Left ventricle myocardium inferior (tissue), 1 donor: ENCODE results near the gene SRMS. TPM values are rescaled to one million over a fixed set of nuclear protein-coding genes. Genes with fewer than 3 reads are reported as not detected.

Source experiments
- DNase-seq: peaks from one replicate; pipeline ENCODE4 v3.0.0-alpha.2; 2020
- H3K27ac ChIP-seq: fragments of 200-600 bp; replicated peaks from 2 replicates; pipeline ENCODE4 v1.8.0; 2021
- H3K27me3 ChIP-seq: fragments of 200-600 bp; 2 replicates; pipeline ENCODE4 v1.8.0; 2021; ENCODE audit warnings: low read depth
- H3K36me3 ChIP-seq: fragments of 200-600 bp; 2 replicates; pipeline ENCODE4 v1.8.0; 2021
- H3K4me1 ChIP-seq: fragments of 200-600 bp; 2 replicates; pipeline ENCODE4 v1.8.0; 2021
- H3K4me3 ChIP-seq: fragments of 200-600 bp; 2 replicates; pipeline ENCODE4 v1.8.0; 2021; ENCODE audit warnings: mild to moderate bottlenecking, moderate library complexity
- H3K9me3 ChIP-seq: fragments of 200-600 bp; replicated peaks from 2 replicates; pipeline ENCODE4 v1.8.0; 2021
- CTCF ChIP-seq: fragments of 200-600 bp; IDR thresholded peaks from 2 replicates; pipeline ENCODE4 v1.8.0; 2021; ENCODE audit warnings: antibody characterized with exemption, mild to moderate bottlenecking, borderline replicate concordance
- intact Hi-C: fragments of 100-400 bp; cut with micrococcal nuclease; formaldehyde crosslinking; loops from one replicate; pipeline ENCODE4 v1.11.0; 2022
- long read RNA-seq: library from polyadenylated mRNA; unstranded; transcript quantifications from one replicate; pipeline ENCODE4 v2.0.0, GENCODE V29; 2021
- total RNA-seq: library from RNA; stranded (reverse); fragmentation: NEBNext Ultra II Directional; extraction: Animal tissue kit (Norgen Biotek cat#: 25700); gene quantifications from one replicate; pipeline ENCODE4 v1.2.1, GENCODE V29; 2021
- donor health status: DM: no; HTN: yes; CAD: no; lungs with severe emphysema.

Gene SRMS, protein sequence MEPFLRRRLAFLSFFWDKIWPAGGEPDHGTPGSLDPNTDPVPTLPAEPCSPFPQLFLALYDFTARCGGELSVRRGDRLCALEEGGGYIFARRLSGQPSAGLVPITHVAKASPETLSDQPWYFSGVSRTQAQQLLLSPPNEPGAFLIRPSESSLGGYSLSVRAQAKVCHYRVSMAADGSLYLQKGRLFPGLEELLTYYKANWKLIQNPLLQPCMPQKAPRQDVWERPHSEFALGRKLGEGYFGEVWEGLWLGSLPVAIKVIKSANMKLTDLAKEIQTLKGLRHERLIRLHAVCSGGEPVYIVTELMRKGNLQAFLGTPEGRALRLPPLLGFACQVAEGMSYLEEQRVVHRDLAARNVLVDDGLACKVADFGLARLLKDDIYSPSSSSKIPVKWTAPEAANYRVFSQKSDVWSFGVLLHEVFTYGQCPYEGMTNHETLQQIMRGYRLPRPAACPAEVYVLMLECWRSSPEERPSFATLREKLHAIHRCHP
- total RNA-seq: not detected
- long read RNA-seq: 0 reads

DNA sequence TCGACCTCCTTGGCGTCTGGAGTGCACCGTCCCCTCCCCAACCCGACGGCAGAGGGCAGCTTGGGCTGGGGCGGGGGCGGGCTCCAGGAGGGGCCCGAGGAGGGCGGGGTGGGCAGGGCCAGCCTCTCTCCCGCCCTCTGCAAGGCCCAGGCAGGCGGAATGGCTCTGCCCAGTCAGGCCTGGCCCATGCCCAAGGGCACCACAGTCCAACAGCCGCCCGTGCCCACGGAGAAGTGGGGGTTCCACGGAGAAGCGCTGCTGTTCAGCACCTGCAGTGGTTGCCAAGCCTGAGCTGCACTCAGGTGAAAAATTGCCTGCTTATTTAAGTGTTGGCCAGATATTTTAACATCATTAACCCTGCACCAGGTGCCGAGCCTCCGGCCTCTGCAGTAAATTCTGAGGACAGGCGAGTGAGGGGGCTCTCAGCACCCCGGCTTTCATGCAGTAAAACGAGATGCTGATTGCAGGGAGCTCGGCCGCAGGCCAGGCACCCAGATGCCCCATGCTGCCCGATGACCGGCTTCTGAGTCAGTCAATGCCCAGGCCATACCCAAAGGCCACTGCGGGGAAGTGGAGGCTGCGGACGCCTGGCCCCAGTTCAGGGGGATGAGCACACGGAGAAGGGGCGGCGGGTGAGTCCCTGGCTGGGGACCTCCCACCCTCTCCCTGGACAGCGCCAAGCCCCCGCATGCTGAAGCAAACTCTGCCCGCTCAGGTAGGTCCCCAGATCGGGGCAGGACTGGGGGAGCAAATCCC is at the start of gene SRMS:
Gene SRMS (minus strand): TSS at position 25 of the 756 bp plus-strand sequence. CDS start 286 bp downstream, outside the sequence.
- no peak for TF ChIP-seq CTCF
- no peak within 1 kb of the TSS for H3K4me3 ChIP-seq
- H3K27ac ChIP-seq: no peak within 1 kb of the TSS
- H3K36me3 ChIP-seq: no peaks in the 10 kb centered on the region
- H3K27me3 ChIP-seq: peaks cover 68% of the 10 kb centered on the region
- H3K4me1 ChIP-seq: no peaks in the 10 kb centered on the region
- intact Hi-C loops: no loop called here
- no peak for DNase-seq
- H3K9me3 ChIP-seq: no peaks in the 10 kb centered on the region

DNA sequence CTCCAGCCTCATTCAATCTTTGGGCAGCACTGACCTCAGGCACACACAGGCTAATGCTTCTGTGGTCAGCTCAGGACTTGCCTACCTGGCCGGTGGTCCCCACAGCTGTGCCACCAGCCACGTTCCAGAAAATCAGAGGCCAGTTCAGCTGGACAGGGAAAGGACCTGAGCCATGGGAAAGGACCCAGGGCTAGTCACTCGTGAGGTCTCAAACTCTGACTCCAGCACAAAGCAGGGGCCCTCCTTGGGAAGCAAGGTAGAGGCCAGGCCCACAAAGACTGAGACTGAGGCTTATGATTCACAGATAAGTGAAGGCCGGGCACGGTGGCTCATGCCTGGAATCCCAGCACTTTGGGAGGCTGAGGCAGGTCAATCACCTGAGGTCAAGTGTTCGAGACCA is 48.9 kb upstream of the SRMS start:
- Histone ChIP-seq H3K27ac (no peak overlapping the region), H3K36me3 (peaks cover 87% of the 10 kb centered on the region), H3K4me1 (no peaks in the 10 kb centered on the region), H3K27me3 (no peaks in the 10 kb centered on the region), H3K9me3 (no peaks in the 10 kb centered on the region), H3K4me3 (no peak overlapping the region)
- no peak for DNase-seq
- TF ChIP-seq CTCF: no peak
- intact Hi-C loops: no loop called here

- no peaks in the 10 kb centered on the region for H3K4me1 ChIP-seq
- TF ChIP-seq CTCF: no peak
- intact Hi-C loops: no loop called here
- no peaks in the 10 kb centered on the region for H3K9me3 ChIP-seq
- no peak overlapping the region for H3K4me3 ChIP-seq
- H3K27me3 ChIP-seq: no peaks in the 10 kb centered on the region
- DNase-seq: no peak
- H3K36me3 ChIP-seq: peaks cover 87% of the 10 kb centered on the region
- H3K27ac ChIP-seq: no peak overlapping the region
Observed at GRCh38 chr20:63595416-63596127, 48.0 kb upstream of the SRMS start.

GRCh38 chr20:63594043-63594561 is 46.6 kb upstream of the SRMS start:
- intact Hi-C loops: no loop called here
- H3K9me3 ChIP-seq: no peaks in the 10 kb centered on the region
- H3K27ac ChIP-seq: no peak overlapping the region
- H3K4me3 ChIP-seq: no peak overlapping the region
- no peaks in the 10 kb centered on the region for H3K4me1 ChIP-seq
- H3K27me3 ChIP-seq: no peaks in the 10 kb centered on the region
- TF ChIP-seq CTCF: no peak
- H3K36me3 ChIP-seq: peaks cover 89% of the 10 kb centered on the region
- DNase-seq: no peak

- Histone ChIP-seq H3K9me3 (no peaks in the 10 kb centered on the region), H3K36me3 (peaks cover 87% of the 10 kb centered on the region), H3K4me3 (no peak overlapping the region), H3K4me1 (no peaks in the 10 kb centered on the region), H3K27me3 (no peaks in the 10 kb centered on the region), H3K27ac (no peak overlapping the region)
- TF ChIP-seq CTCF: no peak
- no peak for DNase-seq
- intact Hi-C loops: no loop called here
Observed at GRCh38 chr20:63592661-63593060, 45.1 kb upstream of the SRMS start.
